ENCODE data around the gene CDK19.

CDK19 gene

GRCh38 chr6:110693994-110694393 is 121.3 kb downstream of the CDK19 start:
- no peak for DNase-seq

DNA sequence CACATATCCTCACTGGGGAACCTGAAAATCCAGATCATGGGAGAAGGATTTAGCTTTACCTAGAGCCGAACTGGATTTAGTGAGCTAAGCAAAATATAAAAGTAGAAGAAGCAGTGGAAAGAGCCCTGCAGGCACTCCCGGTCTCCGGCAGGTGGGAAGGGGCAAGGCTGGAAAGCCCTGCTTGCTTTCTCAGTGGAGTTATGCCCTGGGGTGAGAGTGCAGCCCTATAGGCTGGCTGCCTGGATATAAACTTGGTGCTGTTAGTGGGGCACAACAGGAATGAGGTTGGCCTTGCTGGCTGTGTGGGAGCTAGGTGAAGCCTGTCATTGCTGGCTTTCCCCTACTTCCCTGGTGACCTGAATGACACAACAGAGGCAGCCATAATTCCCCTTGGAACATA is 122.0 kb downstream of the CDK19 start:
- DNase-seq: no peak

GRCh38 chr6:110690916-110691315 is 124.4 kb downstream of the CDK19 start:
- no peak for DNase-seq

DNA sequence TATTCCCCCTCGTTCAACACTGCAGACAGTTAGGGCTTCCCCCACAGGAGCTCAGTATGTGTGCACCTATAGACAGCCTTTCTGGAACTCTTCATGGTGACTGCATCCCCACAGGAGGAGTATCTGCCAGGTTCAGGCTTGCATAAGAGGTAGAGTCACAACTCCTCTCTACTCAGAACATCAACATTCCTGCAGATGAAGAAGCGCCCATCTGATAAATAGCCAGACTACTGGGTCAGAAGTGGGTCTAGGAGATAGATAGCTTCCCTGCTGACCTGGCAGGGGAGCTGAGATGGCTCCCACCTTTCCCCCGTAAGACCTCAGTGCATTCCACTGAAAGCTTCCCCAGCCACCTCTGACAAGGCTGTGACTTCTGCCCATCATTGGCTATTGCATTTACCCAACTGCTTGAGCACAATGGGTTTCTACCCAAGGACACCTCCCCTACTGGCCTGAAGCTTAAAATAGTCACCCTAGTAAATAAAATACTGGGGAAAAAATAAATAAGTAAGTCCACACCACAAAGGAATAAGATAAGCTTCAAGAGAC is 125.1 kb downstream of the CDK19 start:
- no peak for DNase-seq

DNA sequence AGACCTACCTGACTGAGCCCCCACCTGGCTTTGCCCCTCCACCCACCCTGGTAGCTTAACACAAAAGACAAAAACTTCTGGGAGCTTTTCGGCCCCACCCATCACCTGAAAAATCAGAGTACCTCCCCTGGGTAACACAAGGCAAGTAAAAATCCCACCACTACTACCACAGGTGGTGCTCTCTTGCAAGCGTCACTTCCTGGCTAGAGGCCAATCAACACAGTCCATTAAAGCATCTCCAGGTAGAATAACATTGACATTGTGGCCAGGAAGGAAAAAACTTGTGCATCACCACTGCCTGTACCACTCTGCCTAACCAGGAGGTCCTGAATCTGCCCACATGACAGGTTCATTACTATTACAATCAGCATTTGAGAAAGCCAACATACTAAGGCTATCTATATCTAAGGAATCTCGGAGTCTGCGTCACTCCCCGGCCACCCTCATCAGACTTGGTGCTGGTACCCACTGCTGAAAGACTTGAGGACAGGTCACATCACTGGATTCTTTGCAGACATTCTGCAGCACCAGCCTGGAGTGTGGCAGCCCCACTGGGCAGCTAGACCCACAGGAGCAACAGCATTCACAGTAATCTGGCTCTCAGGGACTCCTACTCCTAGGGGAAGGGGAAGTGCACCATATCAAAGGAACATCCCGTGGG is 125.9 kb downstream of the CDK19 start:
- DNase-seq: no peak

GRCh38 chr6:110688661-110689268 is 126.5 kb downstream of the CDK19 start:
- DNase-seq: no peak

DNA sequence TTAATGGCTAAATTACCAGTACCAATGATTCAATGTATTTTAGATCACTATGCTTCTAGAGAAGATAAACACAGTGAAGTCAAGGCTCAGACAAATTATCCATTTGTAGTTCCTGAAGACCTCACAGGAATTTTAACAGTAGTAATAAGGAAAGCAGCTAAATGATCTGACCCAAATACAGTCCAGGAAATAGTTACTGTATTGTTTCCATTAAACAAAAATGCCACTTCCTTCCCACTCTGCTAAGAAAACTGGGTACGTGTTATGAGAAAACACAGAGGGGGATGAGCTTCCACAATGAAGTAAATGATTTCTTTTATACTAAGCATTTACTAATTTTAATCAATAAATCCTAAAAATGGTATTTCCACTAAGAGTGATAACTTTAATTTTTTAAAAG is 127.9 kb downstream of the CDK19 start:
- no peak for DNase-seq

GRCh38 chr6:110683241-110683640 is 132.0 kb downstream of the CDK19 start:
- DNase-seq: no peak

DNA sequence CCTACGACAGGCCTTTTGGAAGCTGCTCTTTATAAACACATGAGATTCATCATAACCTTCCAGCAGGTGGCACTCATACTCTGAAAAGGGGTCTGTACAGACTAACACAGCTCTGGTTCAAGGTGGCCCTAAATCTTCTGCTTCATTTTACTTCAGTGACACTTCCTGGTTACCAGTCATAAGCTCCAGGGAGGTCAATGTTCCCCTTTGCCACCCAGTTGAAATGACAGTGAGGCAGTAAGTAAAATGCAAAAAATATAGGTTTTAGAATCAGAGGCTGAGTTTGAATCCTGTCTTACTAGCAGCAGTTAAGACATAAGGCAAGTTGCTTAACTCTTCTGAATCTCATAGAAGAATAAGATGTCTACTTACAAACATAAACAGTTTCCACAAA is 132.8 kb downstream of the CDK19 start:
- DNase-seq: peak; percentile 90

- peak; percentile 44 for DNase-seq
These were observed 133.5 kb downstream of the CDK19 start for GRCh38 chr6:110681543-110682459.

GRCh38 chr6:110676396-110676795 is 138.9 kb downstream of the CDK19 start:
- no peak for DNase-seq

GRCh38 chr6:110674096-110674495 is 141.2 kb downstream of the CDK19 start:
- no peak for DNase-seq

- DNase-seq: no peak
These were observed 143.1 kb downstream of the CDK19 start for GRCh38 chr6:110672122-110672521.

- DNase-seq: no peak
These were observed 143.8 kb downstream of the CDK19 start for GRCh38 chr6:110671447-110671846.

- no peak for DNase-seq
These were observed 149.7 kb downstream of the CDK19 start for GRCh38 chr6:110665600-110665999.

- no peak for DNase-seq
These were observed 150.3 kb downstream of the CDK19 start for GRCh38 chr6:110664933-110665332.

DNA sequence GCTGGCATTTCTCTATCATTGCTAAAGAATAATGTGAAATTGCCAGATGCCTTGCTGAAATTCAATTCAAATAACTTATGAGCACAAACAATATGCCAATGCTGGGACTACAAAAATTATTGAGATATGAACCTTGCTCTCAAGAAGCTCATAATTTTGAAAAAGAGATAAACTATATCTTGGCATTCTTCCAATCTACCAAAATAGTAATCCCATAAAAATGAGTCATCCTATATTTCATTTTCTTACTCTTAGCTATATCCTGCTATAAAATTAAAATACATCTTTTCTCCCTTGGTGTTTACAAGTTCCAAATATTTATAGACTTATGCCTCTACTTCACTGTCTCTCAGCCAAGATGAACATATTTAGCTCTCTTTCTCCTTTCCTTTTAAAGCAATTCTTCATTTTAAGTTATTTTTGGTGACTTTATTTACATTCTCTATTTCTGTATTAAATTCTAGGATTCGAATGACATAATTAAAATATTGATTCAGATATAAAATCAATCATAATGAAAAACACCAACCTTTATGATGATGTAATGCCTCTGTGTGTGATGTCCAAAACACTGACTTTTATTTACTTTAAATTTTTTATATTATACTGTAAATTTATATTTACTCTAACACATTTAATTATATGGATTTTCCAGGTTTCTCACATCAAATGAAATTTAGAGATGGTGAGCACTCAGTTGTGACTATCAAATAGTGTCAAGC is 152.6 kb downstream of the CDK19 start:
- no peak for DNase-seq

- DNase-seq: no peak
These were observed 153.9 kb downstream of the CDK19 start for GRCh38 chr6:110661414-110661813.

- no peak for DNase-seq
These were observed 155.1 kb downstream of the CDK19 start for GRCh38 chr6:110660066-110660655.

- DNase-seq: no peak
These were observed 156.5 kb downstream of the CDK19 start for GRCh38 chr6:110658631-110659211.

DNA sequence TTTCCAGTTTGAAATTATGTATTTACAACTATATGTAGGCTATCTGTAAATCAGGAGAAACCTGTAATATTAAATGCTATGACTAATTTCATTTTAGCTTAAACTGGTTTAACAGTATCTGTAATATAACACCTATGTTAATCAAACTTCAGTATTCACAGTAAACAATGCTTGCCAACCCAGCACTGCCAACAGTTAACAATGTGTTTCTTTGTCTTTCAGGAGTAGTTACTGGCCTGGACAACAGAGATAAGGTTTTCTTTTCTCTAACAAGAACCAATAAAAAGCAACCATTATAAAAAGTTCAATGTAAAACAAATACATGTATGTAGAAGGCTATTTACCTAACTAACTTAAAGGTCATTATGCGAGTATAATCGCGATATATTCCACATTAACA is 158.8 kb downstream of the CDK19 start:
- DNase-seq: peak; percentile 11

GRCh38 chr6:110655821-110656220 is 159.4 kb downstream of the CDK19 start:
- DNase-seq: no peak
